ENCODE measurements around the gene ASZ1.

The ASZ1 gene

GRCh38 chr7:117389871-117390270, 37.4 kb downstream of the ASZ1 start:
- DNase-seq (ENCODE audit: extremely low spot score) = no peak
- TF ChIP-seq CTCF (IDR thresholded peaks at IDR 0.05; ENCODE audit: control extremely low read depth, extremely low read depth, low read depth, missing control alignments) = no peak
- POLR2A ChIA-PET = no interaction called here
- CTCF ChIA-PET = interaction anchor here (1.3 to 1.5 kb wide), 2 partner anchors 11 to 177 kb away, joined by 3 to 4 read pairs; no protein-coding TSS in a partner anchor

GRCh38 chr7:117386110-117386706, 41.1 kb downstream of the ASZ1 start:
- POLR2A ChIA-PET = no interaction called here
- CTCF ChIA-PET = interaction anchor here (1.0 to 3.9 kb wide), 10 partner anchors 10 to 251 kb away, joined by 3 to 36 read pairs (median 3); no protein-coding TSS in a partner anchor
- no peak for DNase-seq (ENCODE audit: extremely low spot score)
- TF ChIP-seq CTCF (IDR thresholded peaks at IDR 0.05; ENCODE audit: control extremely low read depth, extremely low read depth, low read depth, missing control alignments) = no peak

DNA sequence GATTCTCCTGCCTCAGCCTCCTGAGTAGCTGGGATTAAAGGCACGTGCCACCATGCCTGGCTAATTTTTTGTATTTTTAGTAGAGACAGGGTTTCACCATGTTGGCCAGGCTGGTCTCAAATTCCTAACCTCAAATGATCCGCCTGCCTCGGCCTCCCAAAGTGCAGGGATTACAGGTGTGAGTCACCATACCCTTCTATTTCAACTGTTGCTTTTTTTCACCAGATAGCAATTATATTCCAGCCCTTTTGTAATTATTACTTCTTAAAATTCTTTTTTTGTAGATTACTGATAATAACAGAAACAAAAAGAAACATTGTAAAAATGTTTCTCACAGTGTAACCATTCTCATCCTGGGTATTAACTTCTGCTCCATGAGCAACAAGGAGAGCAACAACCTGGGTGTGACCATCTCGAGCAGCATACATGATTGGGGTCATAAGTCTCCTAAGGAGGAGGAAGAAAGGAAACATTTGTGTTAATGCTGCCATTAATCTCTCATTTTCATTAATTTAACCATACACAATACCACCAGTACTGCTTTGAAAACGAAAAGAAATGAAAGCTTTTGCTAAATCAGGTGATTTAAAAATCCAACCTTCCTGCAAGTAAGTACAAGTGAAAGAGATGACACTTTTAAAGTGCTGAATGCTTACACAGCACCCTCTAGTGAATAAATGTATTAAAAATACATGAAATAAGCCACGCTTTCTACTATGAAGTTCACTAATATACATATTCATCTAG, 41.8 kb downstream of the ASZ1 start:
- ChIA-PET POLR2A (no interaction called here), CTCF (interaction anchor here (1.0 to 3.9 kb wide), 10 partner anchors 10 to 251 kb away, joined by 3 to 36 read pairs (median 4); no protein-coding TSS in a partner anchor)
- DNase-seq (ENCODE audit: extremely low spot score) = peak; percentile 13
- peak; percentile 20 for TF ChIP-seq CTCF (IDR thresholded peaks at IDR 0.05; ENCODE audit: control extremely low read depth, extremely low read depth, low read depth, missing control alignments)

DNA sequence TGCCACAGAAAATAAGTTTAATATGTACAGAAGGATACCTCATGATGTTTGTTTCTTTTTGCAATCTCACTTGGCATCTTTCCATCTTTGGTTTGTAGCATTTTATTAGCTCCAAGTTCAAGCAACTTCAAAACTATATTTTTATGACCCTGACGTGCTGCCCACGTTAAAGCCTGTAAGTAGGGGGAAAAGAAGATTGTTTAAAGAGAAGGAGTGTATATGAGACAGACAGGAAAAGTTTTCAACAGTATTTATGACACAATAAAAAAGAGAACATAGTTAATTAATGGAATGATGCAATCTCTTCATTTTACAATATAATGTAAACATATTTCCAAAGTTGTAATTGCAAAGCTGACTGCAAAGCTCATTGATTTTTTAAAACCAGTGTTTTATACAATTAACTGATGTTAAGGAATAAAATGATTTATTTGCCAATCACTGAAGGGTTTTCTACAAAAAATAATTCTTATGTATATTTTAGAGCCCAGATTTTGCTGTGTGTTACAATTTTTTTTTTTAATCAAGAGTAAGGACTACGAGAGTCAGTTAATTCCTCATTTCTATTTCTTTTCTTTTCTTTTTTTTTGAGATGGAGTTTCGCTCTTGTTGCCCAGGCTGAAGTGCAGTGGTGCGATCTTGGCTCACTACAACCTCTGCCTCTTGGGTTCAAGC, 42.5 kb downstream of the ASZ1 start:
- ChIA-PET POLR2A (no interaction called here), CTCF (interaction anchor here (1.3 to 3.9 kb wide), 6 partner anchors 11 to 250 kb away, joined by 4 to 36 read pairs (median 6); no protein-coding TSS in a partner anchor)
- no peak for DNase-seq (ENCODE audit: extremely low spot score)
- no peak for TF ChIP-seq CTCF (IDR thresholded peaks at IDR 0.05; ENCODE audit: control extremely low read depth, extremely low read depth, low read depth, missing control alignments)

DNA sequence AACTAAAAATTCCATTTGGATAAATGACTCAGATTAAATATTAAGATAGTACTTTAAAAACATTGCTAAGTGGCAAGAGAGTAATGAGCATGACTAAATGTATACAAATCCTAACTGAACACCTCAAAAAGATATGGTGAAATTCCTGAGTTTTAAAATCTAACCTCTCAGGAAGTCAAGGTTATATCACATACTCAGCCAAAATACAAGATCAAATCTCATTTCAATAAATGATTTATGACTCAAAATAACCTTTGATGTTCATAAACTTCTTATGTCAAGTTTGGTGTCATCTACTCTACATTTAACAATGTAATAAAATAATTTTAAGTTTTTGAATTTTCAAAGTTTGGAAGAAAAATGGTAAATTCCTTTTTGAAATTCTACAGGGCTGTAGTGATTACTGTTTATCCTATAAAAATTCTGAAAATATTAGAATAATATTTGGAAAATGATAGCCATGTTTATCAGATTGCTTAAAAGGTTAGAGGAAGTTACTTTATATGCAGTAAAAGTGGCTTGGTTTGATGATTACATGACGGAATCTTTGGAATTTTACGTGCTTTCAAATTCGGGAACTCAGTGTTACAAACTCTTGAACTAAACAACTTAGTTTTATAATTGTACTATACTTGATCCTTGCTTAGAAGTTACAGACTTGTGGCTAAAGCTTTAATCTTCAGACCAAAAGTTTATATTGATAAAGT, 43.7 kb downstream of the ASZ1 start:
- no peak for TF ChIP-seq CTCF (IDR thresholded peaks at IDR 0.05; ENCODE audit: control extremely low read depth, extremely low read depth, low read depth, missing control alignments)
- POLR2A ChIA-PET = no interaction called here
- CTCF ChIA-PET = interaction anchor here (1.3 to 3.9 kb wide), 3 partner anchors 13 to 249 kb away, joined by 4 to 36 read pairs (median 7); no protein-coding TSS in a partner anchor
- no peak for DNase-seq (ENCODE audit: extremely low spot score)

DNA sequence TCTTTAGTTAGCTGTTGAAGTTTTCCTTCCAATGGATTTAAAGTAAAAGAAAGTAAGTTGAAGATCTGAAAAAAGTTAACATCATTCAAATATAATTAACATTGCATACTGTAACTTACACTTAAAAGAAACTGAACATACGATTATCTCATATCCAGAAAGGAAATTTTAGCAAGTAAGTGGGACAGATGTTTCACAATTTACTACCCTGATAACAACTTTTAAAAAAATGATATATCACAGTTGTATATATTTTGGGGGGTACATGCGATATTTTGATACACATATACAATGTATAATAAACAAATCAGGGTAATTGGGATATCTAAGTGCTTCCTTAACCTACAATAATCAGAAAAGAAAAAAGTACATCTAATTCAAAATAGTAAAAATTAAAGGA, 44.2 kb downstream of the ASZ1 start:
- ChIA-PET CTCF (no interaction called here), POLR2A (no interaction called here)
- TF ChIP-seq CTCF (IDR thresholded peaks at IDR 0.05; ENCODE audit: control extremely low read depth, extremely low read depth, low read depth, missing control alignments) = no peak
- no peak for DNase-seq (ENCODE audit: extremely low spot score)

Measured in GM10248 (cell line).